Activated CD8-positive, alpha-beta memory T cell treated with anti-CD3 and anti-CD28 coated beads, Interleukin-2, amount 50 U/mL, for 24 hours (primary cell): Measurements from ENCODE around the gene FOXJ1.

Experiments
- DNase-seq: peaks from one replicate; pipeline ENCODE4 v3.0.0-alpha.2; 2020; ENCODE audit errors: extremely low read depth

FOXJ1 gene

DNA sequence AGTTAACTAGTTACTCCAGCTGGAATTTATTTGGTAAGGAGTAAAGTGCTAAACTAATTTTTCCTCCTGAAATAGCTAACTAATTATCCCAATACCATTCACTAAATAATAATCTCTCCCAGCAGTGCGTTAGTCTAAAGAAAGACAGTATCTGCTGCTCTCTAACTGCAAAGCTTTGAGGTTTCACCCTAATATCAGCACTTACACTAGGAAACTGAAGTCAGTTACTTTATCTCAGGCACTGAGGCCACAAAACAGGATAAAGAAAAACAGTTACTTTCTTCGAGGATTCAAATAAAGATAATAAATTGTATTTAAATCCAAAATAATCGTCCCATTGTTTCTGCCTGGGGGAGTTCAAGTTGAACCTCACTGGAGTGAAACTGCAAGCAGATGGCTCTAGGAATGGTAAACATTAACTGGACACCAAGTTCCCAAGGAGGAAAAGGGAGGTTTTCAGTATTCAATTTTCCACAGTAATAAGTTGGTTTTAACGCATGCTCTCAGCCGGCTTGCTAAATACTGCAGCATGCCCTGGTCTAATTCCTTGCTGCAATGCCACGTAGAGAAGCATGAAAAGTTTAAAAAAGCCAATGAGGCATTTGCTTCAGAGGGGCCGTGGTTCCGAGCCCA lies 20.0 kb upstream of the FOXJ1 start:
- DNase-seq = no peak

DNA sequence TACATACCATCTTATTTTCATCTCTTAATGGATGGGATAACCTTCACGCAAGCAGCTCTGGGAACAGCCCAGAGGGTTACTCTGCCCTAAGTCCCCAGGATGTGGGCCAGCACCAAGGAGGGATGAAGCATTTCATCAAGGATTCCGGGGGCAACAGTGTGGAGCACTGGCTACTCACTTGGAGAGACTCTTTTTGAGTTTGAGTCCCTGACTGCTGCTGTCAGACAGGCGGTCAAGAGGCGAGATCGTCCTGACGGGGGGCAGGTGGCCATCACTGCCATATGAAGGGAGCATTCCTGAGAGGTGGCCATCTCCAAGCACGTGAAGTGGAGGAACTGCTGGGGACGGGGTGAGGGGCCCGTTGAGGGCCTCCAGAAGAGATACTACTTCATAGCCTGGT lies 18.1 kb upstream of the FOXJ1 start:
- DNase-seq = no peak

DNA sequence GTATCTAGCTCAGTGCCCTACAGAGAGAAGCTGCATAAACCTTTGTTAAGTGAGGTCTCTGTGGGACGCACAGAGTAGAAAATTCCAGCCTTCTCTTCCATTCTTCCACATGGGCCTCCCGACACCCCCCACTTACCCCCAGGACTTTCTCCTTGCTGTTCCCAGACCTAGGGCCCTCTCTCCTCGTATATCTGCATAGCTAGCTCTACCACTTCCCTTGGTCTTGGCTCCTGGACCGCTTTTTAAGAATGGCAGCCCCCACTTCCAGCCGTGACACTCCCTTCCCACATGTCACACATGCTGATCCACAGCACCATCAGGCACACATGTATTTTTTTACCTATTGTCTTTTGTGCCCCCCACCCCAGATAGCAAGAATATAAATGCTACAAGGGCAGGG lies 16.7 kb upstream of the FOXJ1 start:
- DNase-seq = no peak

DNA sequence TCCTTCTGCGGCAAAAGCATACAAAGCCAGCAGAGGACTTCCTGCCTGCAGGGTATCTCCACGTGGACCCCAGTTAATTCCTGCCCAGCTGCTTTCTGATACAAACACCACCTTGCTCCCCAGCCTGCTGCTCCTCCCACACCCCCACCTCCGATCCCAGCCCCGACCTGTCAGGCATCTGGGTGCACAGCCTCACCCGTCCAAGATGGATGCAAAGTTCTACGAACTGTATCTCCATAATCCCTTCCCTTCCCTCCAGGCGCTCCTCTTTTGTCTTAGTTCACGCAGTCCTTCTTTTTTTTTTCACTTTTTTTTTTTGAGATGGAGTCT lies 15.6 kb upstream of the FOXJ1 start:
- DNase-seq = no peak

DNA sequence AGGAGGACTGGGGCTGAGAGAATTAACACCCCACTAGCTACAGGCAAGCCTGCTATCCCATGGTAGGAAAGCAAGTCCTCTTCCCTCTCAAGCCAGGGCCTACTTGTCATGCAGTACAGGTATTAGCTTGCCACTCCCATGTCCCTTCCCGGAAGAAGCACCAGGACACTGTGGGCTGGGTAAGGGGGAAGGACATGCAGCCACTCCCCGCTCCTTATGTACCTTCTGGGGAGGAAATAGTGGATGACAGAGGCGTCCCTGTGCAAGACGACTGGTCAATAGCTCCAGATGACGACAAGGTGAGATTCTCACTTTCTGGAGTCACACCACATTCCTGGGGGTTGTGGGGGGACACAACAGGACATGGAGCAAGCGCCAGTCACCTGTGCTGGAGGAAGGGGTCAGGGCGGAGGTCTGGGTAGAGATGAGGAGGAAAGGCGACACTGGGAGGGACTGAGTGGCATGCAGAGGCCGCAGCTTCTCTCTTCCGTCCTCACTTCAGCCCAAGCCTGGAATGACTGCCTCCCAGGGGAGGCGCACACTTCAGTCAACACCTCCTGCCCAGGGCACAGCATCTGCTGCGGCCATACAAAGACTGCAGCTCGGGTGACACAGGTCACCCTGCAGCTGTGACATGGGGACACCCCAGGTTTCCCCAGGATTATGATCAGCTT lies 15.1 kb upstream of the FOXJ1 start:
- no peak for DNase-seq

DNA sequence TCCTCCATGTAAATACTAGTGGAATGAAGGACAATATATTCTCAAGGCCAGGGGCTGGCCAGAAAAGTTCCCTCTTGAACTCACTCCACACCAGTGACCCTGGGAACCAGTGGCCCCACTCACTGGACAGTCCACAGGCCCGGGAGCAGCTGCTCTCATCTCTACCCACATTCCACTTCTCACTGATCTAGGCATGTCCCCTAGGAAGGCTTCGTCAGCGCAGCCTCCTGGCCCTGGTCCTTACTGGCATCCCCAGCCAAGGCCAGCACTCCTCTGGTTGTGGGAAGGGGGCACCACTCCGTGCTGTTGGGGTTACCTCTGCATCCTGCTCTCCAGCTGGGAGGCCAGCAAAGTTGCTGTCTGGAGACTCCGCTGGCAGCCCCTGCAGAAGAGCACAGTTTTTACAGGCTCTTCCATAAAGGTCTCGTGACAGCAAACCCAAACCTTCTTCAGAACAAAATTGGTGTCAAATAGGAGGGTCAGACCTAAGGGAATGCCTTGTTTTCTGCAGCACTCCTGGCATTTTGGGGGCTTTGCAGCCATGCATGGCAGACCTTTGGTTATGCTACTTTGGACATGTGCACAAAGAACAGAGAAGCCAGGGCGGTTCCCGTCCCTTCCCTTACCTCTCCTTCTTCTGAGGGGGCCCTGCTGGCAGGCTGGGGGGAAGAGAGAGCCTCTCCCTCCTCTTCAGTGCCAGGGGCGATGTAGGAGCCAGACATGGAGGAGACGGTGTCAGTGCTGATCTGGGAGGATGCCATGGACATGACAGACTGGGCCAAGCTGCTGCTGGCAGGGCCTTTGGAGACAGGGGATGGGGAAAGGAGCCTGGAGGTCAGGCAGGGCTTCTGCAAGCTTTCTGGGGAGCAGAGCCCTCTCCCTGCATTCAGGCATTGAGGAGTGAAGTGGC lies 14.1 kb upstream of the FOXJ1 start:
- DNase-seq = no peak

DNA sequence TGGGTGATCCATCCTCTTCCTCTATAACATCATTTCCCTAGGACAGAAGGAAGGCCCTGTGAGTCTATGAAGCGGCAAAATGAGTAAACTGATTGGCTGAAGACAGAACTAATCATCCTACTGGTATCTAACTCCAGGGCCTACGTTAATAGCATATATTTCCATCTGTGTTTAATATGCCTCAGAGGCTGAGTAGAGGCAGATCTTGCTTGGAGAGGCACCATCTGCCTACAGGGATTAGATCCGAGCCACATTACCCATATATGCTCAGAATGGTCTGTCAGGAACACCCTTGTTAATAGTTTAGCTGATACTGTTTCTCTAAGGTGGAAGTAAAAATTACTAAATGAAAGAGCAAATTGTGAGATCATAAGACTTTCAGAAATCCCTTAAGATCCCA lies 13.2 kb upstream of the FOXJ1 start:
- DNase-seq = no peak

DNA sequence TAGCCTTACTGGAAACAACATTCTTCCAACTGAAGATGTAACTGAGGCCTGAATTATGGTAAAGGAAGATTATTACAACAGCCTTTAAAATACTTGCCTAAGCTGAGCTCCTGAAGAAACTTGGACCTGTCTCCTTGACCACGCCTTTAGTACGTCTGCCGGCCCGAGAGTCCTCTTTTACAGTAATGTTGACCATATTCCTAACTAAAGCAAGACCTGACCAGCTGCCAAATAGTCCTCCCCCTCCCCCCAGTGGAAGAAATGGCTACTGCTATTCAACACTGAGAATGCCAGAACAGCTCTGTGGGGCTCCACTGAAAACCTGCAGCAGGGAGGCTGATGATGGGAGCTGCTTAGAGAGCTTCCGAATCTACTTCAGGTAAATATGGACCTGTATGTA lies 12.6 kb upstream of the FOXJ1 start:
- no peak for DNase-seq

DNA sequence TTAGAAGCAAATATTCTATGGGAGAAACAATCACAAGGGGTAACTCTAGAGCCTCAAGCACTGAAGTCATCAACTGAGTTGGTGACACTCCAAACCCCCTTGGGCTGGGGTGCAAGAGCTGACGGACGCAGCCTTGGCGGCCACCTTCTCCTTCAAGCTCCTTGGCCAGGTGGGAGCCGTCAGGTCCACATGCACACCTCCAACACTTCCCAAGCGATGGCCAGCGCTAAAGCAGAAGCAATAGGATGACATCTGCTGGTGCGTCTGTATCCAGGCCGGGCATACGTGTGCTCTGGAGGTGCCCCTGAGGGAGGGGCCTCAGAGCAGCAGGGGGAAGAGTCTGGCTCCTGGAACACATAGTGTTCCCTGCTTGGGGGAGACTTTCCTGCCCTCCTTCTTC lies 12.2 kb upstream of the FOXJ1 start:
- no peak for DNase-seq

DNA sequence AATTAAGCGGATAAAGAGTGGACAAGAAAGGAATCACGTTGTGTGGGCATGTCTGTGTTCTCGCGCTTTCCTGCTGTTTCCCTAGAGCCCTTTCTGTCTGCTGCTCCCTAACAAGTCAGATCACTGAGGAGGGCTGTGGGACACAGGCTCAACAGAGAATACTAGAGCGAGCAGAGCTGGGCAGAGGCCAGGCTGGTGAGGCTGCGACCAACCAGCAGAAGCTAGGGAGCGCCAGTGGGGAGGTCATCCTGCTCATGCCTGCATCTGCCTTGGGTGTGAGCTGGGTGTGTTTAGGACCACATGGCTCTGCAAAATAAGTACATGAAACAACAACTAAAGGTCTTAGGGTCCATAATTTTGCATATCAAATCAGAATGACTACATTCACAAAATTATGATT lies 11.5 kb upstream of the FOXJ1 start:
- no peak for DNase-seq

DNA sequence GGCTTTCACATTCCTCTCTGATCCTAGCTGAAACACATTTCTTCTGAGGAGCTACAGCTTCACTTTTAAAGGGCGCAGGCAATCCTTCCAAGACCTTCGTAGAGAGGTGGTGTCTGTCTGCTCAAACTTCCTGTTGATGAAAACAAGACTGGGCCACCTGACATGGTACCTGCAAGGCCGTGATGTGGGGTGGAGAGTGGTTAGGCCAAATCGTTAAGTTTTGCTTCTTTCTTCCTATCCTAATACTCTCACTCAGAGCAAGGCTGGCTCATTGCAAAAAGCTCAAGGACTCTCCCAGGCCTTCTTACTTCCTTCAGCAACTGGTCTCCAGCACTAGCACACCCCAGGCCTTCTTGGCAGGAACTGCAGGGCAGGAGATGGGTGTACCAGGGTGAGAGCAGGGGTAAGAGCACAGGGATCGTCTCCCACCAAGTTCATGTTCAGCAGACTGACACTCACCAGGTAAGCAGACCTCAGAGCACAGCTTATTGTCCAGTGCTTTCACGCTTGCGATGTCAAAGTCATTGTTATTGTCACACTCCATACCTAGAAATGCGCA lies 10.9 kb upstream of the FOXJ1 start:
- DNase-seq = no peak

DNA sequence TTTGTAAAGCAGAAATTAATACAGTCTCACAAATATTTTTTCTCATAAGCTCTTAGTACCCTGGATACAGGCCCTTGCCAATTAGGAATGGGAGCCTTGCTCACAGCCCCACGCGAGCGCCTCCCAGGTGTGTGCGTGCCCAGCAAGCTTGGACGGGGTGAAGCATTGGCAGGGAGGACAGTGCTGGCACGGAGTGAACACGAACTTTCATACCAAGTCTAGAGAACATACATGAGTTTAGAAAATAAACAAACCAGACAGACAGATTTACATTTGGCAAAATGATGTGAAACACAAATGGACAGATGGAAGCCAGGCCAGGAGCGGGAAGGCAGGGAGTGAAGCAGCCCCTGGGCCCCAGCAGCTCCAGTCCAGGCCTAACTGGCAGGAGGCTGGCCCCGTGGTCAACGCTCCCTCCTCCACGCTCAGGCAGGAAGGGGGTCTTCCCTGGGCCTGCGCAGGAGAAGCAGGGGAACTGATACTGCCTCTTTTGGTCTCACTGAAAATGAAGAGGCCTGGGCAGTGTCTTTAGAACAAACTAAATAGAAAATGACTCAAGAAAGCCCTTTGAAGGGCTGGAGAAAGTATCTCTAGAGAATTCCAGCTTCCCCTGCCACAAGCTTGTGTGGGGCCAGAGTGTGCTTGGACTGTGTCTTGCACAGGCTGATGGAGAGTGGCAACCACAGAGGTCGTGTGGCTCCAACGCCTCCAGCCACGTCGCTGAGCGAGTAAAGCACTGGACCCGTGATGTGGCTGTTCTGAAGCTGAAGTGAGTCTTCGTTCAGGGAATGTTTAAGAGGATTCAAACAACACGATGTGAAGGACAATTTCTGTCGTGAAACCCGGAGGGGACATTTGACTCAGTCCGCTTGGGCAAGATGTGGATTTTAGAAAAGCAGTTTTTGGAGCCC lies 9.9 kb upstream of the FOXJ1 start:
- no peak for DNase-seq

DNA sequence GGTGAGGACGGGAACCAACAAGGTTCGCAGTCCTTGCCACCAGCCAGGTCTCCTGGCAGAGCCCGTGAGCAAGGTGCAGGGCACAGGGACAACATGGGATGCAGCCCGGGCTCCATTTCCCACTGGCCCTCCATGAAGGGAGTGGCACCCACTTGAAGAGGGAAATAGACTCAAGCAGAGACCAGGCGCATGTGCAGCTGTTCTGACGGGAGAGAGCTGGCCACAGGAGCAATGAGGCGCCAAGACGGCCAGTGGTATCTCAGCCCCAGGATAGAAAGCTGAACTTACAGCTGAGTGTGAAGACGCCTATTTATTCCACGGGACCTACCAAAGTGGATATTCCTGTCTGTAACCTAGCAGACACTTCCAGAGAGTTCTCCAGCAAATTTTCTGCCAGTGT lies 8.2 kb upstream of the FOXJ1 start:
- no peak for DNase-seq

DNA sequence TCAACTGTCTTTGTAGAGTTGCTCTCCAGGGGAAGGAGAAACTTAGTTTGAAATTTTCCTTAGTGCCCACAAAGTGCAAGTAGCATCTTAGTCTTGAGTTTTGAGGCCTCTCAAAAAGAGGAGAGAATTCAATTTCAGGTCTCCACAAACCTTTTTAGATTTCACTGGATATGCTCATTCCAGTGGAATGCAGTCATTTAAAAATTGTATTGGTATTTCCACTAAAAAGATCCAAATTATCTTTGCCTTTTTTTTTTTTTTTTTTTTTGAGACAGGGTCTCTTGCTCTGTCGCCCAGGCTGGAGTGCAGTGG lies 6.9 kb upstream of the FOXJ1 start:
- DNase-seq = no peak

DNA sequence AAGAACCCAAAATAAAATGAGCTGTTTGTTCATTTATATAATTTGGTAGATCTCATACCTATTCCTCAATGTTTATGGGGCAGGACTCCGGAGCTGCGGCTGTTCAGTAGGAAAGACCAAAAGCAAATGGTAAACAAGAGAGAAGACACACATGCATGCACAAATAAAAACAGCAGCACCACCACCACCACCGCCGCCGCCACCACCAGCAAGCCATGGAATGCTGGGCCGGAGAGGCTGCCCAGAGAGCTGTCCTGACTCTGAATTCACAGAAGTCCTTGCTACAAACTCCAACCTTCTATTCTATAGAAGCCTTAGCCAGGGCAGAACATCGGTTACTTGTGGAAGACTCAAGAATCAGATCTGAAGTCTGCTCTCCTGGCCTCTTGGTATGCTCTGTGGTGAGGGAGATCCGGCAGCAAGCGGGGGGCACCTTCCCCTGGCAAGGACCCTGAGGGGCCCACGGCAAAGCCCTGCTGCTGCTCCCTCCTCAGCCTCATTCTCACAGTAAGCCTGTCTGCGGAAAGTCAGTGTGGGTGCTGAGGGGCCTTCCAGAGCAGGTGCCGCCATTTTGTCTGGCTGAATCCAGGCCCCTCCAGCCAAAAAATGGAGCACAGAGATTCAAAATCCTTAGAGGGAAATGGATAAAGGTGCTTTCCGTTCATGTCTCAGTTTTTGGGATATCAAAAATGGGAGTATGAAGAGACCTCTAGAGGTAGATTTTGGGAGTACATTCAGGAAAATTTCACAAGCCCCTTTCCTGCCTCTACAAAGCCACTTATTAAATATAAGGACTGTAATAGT lies 6.4 kb upstream of the FOXJ1 start:
- no peak for DNase-seq

DNA sequence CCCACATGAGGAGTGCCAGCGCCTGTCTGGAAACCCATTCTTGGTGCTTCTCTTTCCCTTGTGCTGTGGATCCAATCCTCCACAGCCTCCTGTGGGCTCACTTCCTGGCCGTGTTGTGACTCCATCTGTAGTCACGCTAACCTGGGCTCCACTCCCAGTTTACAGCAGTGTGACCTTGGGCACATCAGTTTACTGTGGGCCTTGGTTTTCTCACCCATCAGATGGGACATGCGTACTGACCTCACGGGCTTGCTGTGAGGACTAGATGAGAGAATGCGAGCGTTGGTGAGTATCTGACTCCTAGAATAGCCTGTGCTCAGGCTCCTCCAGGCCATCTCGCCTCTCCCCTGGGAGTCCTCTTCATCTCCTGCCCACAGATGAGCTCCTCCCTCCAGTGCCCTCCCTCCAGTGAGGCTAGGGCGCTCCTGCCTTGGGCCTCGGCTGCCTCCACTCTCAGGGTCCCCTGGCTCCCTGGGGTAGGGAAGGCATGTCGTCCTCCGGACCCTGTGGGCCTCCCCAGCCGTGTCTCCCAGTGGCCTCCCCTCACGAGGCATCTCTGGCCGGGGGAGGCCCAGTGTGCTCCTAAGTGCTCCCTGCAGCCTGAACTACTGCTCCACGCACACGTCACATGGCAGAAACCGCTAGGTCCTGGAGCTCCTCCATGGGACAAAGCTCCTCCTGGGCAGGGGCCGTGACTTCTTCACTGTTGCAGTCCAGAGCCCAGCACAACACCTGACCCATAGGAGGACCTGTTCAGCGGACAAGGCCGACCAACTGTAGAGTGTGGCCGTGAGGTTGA lies 5.2 kb upstream of the FOXJ1 start:
- DNase-seq = no peak

DNA sequence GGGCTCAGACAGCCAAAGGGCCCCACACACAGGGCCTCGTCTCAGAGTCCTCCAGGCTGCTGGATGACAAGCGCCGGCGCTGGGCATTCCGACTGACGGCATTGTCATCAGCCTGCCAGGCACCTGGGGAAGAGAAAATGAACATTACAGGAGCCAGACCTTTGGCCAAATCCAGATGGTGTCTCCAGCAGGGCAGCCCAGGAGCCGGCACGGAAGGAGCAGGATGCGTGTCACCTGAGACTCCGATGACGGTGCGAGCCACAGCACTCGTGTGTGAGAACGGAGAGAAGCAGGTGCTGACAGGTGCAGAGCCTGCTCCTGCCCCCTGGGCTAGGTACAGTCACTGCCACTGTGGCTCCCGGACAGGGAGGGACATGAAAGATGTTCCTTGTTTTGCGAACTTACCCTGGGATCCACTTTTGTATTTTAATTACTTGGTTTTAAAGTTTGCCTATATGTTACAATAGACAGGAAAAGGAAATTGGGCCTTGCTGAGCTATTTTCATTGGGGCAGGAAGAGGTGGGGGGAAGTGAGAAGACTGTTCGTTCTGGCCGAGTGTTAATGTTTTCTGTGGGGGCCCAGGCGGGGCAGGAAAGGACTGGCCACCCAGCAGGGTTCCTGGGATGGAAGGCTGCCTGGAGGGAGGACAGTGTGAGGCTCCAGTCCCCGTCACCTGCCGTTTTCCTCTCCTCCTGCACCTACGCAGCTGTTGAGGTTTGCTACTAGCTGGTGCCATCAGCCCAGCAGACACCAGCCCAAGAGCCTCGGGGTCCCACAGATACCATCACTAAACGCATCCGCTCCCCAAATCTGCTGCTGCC lies 4.4 kb upstream of the FOXJ1 start:
- no peak for DNase-seq

DNA sequence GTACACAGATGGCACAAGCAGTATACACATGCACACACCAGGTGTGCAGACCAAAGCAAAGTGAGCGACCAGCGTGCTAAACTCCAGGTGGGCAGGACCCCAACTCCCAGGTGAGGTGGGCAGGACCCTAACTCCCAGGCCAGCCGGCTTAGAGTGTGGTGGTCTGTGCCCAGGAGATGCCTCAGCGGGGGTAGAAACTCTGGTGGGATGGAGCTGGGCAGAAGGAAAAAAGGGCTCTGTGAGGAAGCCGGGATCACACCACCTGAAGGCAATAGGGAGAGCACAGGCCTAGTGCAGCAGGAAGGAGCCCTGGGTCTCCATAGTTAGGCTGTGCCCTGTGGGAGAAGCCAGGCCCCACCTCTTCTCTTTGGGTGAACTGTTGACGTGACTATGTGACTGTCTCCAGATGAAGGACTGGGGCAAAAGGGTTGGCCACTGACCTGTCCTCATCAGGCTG lies 1.6 kb upstream of the FOXJ1 start:
- DNase-seq = no peak

DNA sequence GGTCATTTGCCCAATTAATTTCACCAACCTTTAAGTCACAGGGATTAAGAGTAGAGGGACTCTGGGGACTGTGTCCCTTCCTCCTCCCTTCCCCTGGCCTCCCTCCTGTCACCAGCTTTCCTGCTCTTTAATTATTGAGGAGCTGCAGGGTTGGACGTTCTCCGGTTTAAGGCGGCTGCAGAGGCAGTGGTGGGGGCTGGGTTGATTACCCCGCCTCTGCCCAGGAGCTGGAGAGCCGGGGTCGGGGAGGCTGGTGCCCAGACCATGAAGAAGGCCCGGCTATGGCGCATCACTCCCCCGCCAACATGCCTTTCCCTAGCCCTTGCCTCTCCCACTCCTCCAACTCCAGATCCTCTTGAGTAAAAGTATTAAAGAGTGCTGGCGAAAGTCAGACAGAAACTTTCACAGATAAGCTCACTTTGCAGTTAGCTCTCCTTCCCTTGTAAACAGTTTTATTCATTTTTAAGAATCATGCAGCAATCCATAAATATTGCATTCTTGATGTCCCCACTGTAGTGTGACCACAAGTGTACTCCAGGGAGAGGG lies 1.1 kb upstream of the FOXJ1 start:
- DNase-seq = no peak
